HG03575 (cell line): ENCODE results near the gene C9.
"Not testable (repeated sequence)": the region's sequence is repeated elsewhere in the genome, so short reads cannot be mapped to it uniquely, and the experiment has no call there.

Source experiments
- ATAC-seq: cut with Tn5 transposase; IDR thresholded peaks from one replicate; pipeline ENCODE4 v1.9.1; 2021; ENCODE audit not compliant: unreplicated experiment, insufficient number of reproducible peaks, low FRiP score; ENCODE audit errors: extremely low read depth

Gene C9

GRCh38 chr5:39340506-39340905 lies 23.8 kb downstream of the C9 start:
- ATAC-seq, result no peak

GRCh38 chr5:39337252-39337915 lies 26.9 kb downstream of the C9 start:
- ATAC-seq, result no peak

- not testable (repeated sequence) for ATAC-seq
Measured at GRCh38 chr5:39334296-39334695, 30.0 kb downstream of the C9 start.

GRCh38 chr5:39333104-39333503 lies 31.2 kb downstream of the C9 start:
- ATAC-seq, result no peak

- ATAC-seq, result no peak
Measured at GRCh38 chr5:39331861-39332381, 32.4 kb downstream of the C9 start.

GRCh38 chr5:39328731-39329130 lies 35.6 kb downstream of the C9 start:
- no peak for ATAC-seq

GRCh38 chr5:39323542-39323941 lies 40.8 kb downstream of the C9 start:
- no peak for ATAC-seq

- no peak for ATAC-seq
Measured at GRCh38 chr5:39319395-39319794, 44.9 kb downstream of the C9 start.

- not testable (repeated sequence) for ATAC-seq
Measured at GRCh38 chr5:39316464-39316863, 47.8 kb downstream of the C9 start.

- ATAC-seq, result no peak
Measured at GRCh38 chr5:39315995-39316394, 48.3 kb downstream of the C9 start.

GRCh38 chr5:39314591-39314990 lies 49.7 kb downstream of the C9 start:
- no peak for ATAC-seq

- ATAC-seq, result no peak
Measured at GRCh38 chr5:39309534-39309933, 54.8 kb downstream of the C9 start.

GRCh38 chr5:39302472-39302871 lies 61.8 kb downstream of the C9 start:
- ATAC-seq, result no peak

- no peak for ATAC-seq
Measured at GRCh38 chr5:39301406-39301805, 62.9 kb downstream of the C9 start.

- ATAC-seq, result no peak
Measured at GRCh38 chr5:39299962-39300361, 64.3 kb downstream of the C9 start.

GRCh38 chr5:39294736-39295135 lies 69.6 kb downstream of the C9 start:
- no peak for ATAC-seq

GRCh38 chr5:39284552-39284951 lies 79.7 kb downstream of the C9 start:
- no peak for ATAC-seq

GRCh38 chr5:39283231-39283818 lies 81.0 kb downstream of the C9 start:
- ATAC-seq, result peak; percentile 87

- no peak for ATAC-seq
Measured at GRCh38 chr5:39282561-39282960, 81.7 kb downstream of the C9 start.

- ATAC-seq, result not testable (repeated sequence)
Measured at GRCh38 chr5:39275865-39276264, 88.4 kb downstream of the C9 start.
